ENCODE results near the gene RREB1.

RREB1 gene

DNA sequence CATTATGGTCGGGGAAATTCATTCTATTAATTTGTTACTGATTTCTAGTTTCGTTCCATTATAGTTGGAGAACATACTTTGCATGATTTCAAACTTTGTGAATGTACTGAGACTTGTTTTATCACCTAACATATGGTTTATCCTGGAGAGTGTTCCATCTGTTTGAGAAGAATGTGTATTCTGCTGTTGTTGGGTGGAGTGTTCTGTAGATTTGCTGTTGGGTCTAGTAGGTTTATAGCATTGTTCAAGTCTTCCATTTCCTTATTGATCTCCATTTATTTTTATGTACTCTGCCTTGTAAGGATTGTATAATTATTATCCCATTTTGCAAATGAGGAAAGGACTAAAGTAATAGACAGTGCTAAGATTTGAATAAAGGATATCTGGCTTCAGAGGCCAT, 85.4 kb downstream of the RREB1 start:
- no peak for DNase-seq (ENCODE audit: low read depth in 2 of 2)

DNA sequence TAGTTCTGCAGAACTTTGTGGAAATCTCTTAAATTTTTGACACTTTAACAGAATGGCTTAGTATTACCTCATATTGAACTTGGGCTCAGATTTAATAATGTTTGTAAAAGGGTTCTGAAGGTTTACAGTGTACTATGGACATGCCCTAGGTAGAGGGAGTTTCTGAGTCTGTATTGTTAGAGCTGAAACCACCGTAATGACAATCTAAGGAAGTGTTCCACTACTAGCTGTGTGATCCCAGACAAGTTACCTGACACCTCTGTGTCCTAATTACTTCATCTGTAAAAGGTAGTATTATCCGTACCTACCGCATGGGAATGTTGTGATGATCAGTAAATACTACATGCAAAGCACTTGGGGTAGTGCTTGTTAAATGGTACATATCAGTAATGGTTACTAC, 86.9 kb downstream of the RREB1 start:
- DNase-seq (ENCODE audit: low read depth in 2 of 2), result no peak

DNA sequence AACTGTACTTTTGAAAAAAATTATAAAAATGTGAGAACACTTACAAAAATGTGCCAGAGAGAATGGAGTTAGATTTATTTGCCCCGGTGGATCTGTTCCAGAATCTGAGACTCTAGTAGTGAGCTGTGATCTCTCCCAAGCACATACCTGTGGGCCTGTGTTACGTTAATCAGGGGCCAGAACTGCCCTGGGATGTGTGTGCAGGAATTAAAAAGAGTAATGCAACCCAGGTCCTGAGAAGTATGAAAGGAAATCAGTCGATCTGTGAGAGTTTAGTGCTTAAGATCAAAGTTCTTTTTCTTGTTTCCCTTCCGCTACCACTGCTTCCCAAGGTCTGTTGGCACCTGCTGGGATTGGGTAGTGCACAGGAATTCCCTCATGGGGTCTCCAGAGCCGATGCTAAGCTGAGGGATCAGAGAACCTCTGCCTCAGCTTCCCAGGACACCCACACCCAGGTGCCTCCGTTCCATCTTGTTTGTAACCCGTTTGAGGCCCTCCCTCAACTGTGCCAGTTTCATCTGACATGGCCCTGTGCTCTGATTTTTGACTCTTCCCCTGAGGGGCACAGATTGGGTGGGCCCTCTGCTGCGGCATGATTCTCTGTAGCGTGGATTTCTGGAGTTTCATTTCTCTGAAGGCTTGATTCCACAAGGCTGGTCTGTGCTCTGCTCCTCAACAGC, 87.7 kb downstream of the RREB1 start:
- no peak for DNase-seq (ENCODE audit: low read depth in 2 of 2)

DNA sequence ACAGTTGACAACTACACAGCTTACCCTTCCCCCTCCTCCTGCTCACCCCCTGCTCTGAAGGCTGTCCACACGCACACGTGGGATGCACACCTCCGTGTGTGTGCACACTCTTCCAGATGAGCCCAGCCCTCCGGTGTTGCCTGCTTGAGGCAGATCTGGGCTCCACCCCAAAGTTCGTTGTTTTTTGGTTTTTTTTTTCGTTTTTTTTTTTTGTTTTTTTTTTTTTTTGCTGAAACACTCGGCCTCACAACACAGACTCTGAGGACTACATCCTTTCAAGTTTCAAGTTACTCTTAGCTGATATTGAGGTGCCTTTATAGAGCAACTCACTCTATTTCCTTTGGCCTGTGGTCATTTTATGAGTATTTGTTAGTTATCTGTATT, 88.2 kb downstream of the RREB1 start:
- DNase-seq (ENCODE audit: low read depth in 2 of 2), result no peak

DNA sequence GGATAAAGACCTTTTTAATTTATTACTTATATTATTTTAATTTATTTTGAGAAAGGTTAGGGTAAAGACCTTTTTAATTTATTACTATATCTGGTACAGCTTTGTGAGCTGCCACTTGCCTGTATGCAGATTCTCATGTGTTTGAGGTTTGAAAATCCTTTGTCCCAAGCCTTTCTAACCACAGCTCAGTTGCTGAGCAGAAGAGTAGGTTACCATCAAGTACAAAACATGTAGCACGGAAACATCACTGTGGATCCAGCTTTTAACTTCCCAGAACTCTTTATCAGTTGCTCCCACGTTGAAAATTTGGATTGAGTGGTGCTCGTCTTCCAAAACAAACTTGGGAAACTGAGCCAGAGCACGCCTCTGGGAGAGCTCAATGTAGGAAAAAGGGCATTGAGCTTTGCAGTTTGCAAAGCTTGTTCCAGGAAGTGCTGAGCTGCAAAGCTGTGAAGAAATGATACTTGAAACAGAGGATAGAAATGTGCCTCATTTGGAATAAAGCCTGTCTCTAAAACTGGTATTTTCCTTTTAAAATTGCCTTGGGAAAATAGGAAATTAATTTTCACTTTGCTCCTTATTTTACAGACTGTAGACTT, 89.0 kb downstream of the RREB1 start:
- no peak for DNase-seq (ENCODE audit: low read depth in 2 of 2)

DNA sequence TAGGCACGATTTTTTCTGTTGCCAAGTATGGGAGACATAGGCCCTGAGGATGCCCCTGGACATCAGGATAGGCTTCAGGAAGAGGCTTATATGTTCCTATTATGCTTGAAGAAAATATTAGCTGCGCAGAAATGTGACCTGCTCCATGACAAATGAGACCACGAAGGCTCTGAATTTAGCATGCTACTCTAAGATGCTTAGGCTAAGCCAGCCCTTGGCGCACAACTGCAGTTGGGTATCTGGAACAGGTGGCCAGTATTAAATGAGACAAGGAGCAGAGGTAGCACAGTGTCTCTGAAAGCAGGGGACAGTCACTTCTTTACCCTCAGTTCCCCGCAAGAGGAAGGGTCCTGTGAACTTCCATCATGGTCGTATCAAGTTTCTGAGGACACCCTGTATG, 90.0 kb downstream of the RREB1 start:
- no peak for DNase-seq (ENCODE audit: low read depth in 2 of 2)

DNA sequence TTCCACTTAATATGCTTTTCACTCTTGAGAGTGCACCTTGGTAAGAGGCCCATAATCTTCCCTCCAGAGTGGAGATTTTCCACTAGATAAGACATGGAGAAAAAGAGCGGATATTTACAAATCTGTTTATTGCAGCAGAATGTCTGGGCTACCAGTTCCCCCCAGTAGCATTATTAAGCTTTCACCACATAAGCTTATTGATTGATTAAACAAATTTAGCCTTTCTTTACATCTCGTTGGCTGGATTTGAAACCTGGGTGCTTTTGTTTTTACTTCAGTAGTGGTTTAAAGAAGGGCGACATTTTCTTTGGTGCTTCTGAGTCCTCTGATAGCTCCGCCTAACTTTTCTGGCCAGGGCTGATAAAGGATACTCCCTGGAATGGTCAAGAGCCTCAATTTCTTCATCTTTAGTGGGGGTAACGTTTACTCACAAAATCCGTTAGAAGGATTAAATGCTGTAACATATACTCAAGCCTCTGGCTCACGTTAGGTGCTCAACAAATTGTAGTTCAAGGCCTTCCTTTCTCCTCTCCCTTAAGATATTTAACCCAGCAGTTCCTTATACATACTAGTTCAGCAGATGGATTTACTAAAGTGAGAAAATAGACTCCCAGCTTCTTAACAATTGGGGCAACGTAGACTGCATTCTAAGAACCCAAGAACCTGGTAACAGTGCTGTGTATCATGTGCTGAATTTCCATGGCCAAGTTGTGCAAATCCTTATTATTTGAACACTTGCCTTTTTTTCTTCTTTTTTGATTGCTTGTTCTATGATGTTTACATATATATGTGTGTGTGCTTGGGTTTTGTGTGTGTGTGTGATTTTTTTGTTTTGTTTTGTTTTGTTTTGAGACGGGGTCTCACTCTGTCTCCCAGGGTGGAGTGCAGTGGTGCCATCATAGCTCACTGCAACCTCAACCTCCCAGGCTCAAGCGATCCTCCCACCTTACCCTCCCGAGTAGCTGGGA, 91.4 kb downstream of the RREB1 start:
- no peak for DNase-seq (ENCODE audit: low read depth in 2 of 2)

DNA sequence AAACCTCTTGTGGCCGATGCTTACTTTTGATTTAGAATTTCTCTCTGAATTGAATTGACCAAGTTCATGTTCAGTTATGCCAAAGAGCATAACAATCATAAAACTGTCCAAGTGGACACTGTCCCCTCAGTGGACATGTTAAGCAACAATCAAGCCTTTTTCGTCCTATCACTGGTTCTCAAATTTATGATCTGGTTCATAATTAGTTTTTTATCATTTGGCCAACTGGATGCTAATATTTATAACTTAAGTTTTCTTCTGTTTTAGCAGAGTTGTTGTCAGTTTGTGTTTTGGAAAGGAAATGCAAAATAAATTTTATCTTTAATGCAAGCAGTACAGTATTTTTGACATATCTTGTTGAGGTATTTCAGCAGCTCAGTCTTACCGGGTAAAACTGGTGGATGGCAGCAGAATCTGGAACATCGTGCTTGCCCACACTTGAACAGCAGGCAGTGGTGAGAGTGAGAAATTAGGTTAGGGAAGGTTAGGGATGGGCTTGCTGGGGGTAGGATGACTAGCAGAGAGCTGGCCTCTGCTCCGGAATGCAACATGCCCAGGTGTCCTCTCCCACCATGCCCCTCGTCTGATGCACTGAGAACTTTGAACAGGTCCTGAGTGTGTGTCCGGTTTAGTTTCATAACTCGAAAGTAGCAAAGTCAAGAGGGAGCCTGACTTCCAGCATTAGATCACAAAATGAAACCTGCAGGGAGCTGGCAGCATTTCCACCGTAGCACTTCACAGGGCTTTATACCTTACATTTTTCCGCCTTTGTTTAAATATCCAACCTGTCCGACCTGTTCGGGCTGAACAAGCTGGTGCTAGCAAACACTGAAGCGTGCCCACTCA, 93.1 kb downstream of the RREB1 start:
- DNase-seq (ENCODE audit: low read depth in 2 of 2), result no peak

DNA sequence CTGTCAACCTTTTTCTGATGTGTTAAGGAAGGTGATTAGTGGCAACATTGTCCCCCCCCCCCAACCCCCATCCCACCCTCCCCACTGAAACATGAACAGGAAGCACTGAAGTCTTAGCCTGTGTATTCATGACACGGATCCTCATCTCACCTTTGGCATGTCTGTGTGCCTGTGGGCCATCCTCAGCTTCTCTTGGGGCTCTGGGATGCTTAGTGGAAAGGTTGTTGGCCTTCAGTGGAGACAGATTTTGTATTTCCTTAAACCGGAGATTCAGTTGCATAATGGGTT, 93.6 kb downstream of the RREB1 start:
- no peak for DNase-seq (ENCODE audit: low read depth in 2 of 2)

DNA sequence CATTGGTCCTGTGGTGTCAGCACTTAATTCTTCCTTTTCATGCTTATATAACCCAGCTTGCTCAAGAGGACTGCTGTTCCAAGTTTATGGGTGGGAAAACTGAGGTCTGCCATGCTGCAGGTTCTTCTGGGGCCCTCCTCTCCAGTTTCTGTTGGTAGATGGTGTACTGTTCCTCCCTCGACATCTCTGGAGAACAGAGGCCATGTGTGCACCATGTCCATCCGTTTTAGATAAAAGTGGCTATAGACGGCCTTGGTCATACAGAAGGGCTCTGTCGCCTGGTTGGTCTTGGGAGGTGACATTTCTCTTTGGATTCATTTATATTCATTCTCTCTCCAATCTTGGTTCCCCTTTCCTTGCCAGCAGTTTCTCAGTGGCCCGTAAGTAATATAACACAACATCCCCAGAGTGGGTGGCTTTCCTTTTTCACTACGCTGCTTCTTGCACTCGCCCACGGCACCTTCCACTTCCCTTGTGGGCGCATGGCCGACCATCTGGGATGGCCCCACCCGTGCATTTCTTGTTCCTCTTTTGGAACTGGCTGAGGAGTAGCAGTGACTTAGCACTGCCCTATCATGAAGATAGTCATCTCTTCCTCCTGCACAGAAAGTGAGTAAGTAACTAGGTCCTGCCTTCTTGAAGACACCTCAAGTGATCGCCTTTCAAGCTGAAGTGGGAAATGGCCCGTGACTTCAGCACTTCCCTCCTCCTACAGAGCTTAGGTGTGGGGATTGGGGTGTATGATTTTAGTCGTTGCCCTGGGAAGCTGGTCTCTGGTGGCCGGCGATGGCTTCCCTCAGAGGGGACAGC, 94.2 kb downstream of the RREB1 start:
- DNase-seq (ENCODE audit: low read depth in 2 of 2), result no peak

DNA sequence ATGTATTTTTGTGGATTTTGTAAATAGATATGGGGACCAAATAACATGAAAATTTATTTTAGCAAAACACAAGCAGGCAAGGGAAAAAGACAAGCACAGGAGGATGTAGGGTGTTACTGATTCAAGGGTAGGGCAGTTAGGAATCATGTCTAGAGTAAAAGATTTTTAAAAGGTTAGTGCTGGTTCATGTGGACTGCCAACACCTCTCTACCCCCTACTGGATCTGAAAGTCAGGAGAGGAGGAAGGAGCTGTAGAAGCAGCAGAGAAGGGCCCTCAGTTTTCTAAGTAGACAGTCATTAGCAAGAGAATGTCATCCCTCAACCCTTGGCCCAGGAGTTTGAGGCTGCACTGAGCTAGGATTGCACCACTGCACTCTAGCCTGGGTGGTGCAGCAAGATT, 95.2 kb downstream of the RREB1 start:
- no peak for DNase-seq (ENCODE audit: low read depth in 2 of 2)

DNA sequence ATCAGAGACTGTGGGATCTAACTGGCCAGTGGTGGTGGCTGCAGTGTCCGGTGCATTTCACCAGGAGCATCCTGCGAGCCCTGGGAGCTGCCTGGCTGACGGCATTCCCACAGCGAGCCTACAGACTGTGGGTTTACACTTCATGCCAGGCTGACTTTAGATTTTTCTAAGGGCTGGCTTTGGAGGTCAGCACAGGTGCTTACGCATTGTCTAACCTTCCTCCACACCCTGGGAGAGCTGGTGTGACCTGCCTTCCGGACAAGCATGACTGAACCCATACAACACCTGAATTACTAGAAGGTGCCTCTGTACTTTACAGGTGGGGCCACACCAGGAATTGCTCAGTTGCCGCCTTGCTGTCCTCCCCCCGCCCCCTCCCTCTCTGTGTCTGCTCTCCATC, 96.2 kb downstream of the RREB1 start:
- no peak for DNase-seq (ENCODE audit: low read depth in 2 of 2)

DNA sequence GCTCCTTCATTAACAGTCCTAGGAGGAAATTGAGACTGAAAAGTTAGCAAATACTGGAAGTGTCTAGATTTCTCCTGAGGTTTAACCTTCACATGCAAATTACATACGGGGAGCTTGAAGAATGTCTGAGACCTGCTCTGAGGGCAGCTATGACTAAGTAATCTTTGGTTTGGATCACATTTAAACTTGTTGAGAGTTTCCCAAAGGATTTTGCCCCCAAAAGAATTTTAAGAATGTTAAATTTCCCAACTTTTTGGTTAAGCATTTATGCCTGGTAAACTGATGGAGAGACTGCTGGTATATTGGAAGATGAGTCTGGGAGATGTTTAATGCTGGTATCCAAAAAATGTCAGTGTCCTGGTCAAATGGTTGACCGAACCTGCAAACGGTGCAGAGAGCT, 97.0 kb downstream of the RREB1 start:
- no peak for DNase-seq (ENCODE audit: low read depth in 2 of 2)

DNA sequence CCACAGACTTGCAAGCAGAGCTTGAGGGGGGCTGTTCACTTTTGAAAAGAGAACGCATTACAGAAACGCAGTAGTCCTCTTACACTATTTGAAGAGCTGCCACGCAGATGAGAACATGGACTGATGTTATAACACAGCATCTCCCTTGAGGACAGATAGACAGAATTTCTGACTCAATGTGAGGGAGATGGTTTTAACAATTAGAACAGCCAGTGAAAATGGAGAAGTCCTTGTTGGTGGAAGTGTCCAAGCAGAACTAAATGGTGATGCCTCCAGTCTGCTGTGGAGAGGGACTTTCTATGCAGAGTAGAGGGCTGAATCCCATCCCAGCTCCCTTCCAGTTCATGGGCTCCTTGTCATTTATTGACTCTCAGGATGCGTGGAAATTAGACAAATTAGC, 100.0 kb downstream of the RREB1 start:
- DNase-seq (ENCODE audit: low read depth in 2 of 2), result no peak

DNA sequence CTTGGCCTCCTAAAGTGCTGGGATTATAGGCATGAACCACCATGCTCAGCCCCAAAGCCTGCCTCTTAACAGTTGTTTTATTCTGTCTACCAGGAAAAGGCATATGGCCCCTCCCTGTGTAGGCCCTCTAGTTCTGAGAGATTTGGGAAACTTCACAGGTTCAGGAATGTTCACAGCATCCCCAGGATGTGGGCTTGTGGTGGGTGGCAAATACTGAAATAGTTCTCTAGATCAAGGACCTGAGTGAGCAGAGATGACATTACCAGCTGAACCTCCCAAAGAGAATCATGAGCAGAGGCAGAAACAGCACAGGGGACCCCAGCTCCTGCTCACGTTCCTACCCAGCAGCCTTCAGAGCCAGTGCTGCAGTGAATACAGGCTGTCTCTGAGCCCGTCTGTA, 105.7 kb downstream of the RREB1 start:
- DNase-seq (ENCODE audit: low read depth in 2 of 2), result no peak

DNA sequence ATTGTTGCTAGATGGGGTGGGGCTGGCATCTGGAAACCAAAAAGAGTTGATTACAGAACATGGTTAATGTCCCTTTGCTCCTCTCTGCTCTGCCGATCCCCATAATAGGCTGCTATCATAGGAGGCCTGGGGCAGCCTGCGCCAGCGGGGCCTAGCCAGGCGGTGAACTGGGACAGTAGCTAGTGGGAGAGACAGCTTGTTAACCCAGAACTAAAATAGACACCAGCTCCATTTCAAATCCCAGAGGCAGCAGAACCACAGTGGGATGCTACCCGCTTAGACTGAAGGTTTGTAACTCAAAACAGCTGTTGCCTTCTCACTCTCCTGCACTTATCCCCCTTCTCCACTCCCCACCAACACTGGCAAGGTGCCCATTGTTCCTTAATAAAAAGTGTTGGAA, 106.7 kb downstream of the RREB1 start:
- no peak for DNase-seq (ENCODE audit: low read depth in 2 of 2)

DNA sequence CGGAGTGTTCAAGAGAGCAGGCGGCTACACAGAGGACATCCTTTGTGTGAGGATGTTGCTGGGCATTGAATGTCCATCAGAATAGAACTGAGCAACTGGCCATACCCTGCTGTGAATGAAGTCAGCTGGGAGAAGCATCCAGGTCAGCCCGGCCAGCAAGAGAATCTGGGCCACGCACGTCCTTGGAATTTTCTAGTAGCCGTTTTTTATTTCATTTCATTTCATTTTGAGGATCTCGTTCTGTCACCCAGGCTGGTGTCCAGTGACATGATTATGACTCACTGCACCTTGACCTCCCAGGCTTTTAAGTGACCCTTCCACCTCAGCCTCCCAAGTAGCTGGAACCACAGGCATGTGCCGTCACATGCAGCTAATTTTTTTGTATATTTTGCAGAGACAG, 107.4 kb downstream of the RREB1 start:
- no peak for DNase-seq (ENCODE audit: low read depth in 2 of 2)

DNA sequence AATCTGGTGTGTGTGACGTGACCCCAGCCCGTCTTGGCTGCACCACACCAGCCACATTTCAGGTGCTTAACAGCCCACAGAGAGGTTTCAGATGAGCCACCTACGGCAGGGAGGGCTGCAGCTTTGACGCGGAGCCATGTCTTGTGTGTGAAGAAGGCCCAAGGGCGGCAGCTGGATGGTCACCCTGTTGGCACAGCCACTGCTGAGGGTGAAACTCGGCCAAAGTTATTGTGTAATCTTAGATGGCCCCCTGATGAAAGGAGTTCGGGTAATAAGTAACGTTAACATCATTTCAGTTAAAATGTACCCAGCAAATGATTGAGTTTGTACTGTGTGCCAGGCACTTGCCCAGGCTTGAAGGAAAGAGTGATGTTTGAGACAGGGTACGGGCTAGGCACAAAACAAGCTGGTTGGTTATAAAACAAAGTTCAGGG, 108.1 kb downstream of the RREB1 start:
- no peak for DNase-seq (ENCODE audit: low read depth in 2 of 2)

DNA sequence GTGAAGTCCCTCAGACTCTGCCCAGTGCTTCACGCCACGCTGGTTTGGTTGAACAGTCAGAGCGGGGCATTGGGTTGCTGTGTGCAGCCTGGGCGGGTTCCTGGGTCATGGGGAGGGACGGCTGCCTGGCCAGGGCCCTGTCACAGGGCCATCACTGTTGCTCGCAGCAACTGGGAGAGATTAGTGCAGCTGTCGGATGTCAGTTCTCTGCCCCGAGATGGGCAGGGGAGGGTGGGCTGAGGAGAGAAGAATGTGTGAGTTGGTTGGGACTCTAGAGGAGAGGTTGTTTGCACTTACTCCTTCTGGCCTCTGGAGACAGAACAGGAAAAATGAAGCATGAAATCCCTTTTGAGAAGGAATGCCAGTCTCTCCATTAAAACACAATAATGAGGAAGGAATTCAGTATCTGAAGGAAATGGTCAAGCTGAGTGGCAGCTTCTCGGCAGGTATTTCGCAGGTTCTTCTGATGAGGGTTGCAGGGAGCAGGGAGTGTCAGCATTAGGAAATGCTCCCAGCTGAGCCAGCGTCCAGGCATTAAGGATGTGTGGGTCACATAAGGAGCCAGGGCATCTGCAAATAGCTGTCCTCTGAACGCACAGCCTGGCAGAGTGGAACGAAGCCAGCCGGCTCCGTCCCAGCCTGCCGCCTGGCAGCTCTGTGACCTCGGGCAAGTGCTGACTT, 109.3 kb downstream of the RREB1 start:
- no peak for DNase-seq (ENCODE audit: low read depth in 2 of 2)

DNA sequence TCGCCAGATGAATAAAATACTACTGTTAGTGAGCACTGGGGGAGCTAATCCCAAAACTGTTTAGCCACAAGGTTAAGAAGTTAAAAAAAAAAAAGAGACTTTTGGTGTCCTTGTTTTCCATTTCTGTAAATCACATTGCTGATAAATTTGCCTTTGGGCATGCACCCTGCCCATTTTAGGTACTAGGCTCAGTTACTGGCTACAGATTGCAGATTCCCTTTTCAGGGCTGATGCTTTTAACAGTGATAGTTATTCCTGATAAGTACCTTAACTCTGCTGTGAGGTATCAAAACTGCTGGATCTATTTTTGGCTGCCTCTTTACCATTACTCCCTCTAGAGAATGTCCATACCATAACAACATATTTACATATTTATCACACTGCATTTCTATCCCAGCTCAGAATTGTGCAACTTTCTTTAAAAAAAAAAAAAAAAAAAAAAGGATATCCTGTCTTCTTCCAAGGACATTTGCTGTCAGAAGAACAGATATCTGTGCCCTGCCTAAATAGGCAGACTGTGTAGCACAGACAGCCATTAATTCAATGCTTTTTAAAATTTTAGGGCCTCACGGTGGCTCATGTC, 110.7 kb downstream of the RREB1 start:
- no peak for DNase-seq (ENCODE audit: low read depth in 2 of 2)
